Mesenchymal stem cell (in vitro differentiated cells and primary cell): ENCODE data around the gene OLA1.
A peak's percentile ranks its signal among the peaks of the same experiment; 100 is the strongest.

Source experiments
- DNase-seq: peaks from one replicate; pipeline ENCODE4 v3.0.0-alpha.2; 2013
- H2AFZ ChIP-seq: one replicate; pipeline ENCODE4 v1.6.1; 2013; ENCODE audit warnings: low read depth, mild to moderate bottlenecking, control low read depth, inconsistent platforms, low read length, moderate library complexity
- H2AK5ac ChIP-seq: 2 replicates; pipeline ENCODE4 v1.6.1; 2013; ENCODE audit warnings: low read length, moderate library complexity, mild to moderate bottlenecking, inconsistent platforms; ENCODE audit not compliant: severe bottlenecking
- H2BK120ac ChIP-seq: one replicate; pipeline ENCODE4 v1.6.1; 2013; ENCODE audit warnings: low read depth, mild to moderate bottlenecking, inconsistent platforms, low read length, moderate library complexity
- H2BK12ac ChIP-seq, 2 experiments: one replicate each; pipeline ENCODE4 v1.6.1; 2013; ENCODE audit warnings: inconsistent platforms in 2 of 2, low read length in 2 of 2, mild to moderate bottlenecking in 2 of 2, moderate library complexity in 2 of 2, control low read depth in 1 of 2
- H2BK15ac ChIP-seq: one replicate; pipeline ENCODE4 v1.6.1; 2013; ENCODE audit warnings: mild to moderate bottlenecking, low read depth, inconsistent platforms; ENCODE audit not compliant: poor library complexity, severe bottlenecking
- H2BK5ac ChIP-seq: 2 replicates; pipeline ENCODE4 v1.6.1; 2013; ENCODE audit warnings: low read depth, mild to moderate bottlenecking, low read length, control low read depth, inconsistent platforms; ENCODE audit not compliant: poor library complexity, severe bottlenecking
- H3K14ac ChIP-seq, 2 experiments: one replicate each; pipeline ENCODE4 v1.6.1; 2013; ENCODE audit warnings: inconsistent platforms in 2 of 2, low read length in 2 of 2, control low read depth in 1 of 2, mild to moderate bottlenecking in 1 of 2, moderate library complexity in 1 of 2
- H3K18ac ChIP-seq, 2 experiments: one replicate each; pipeline ENCODE4 v1.6.1; 2013; ENCODE audit warnings: inconsistent platforms in 2 of 2, low read length in 2 of 2, control low read depth in 1 of 2, low read depth in 1 of 2, mild to moderate bottlenecking in 1 of 2
- H3K23ac ChIP-seq, 2 experiments: one replicate each; pipeline ENCODE4 v1.6.1; 2013; ENCODE audit warnings: inconsistent platforms in 2 of 2, low read length in 2 of 2, mild to moderate bottlenecking in 2 of 2, moderate library complexity in 2 of 2, control low read depth in 1 of 2
- H3K27ac ChIP-seq: 2 replicates; pipeline ENCODE4 v1.5.1; 2013; ENCODE audit warnings: mild to moderate bottlenecking, moderate library complexity, low read length, control low read depth, inconsistent platforms; ENCODE audit not compliant: poor library complexity, severe bottlenecking
- H3K27me3 ChIP-seq, 2 experiments: 2 replicates each; pipeline versions ENCODE4 v1.6.1 to v1.7.0; 2013; ENCODE audit warnings: low read length in 2 of 2, mild to moderate bottlenecking in 2 of 2, moderate library complexity in 2 of 2, control low read depth in 1 of 2, inconsistent platforms in 1 of 2; ENCODE audit not compliant: control insufficient read depth in 1 of 2, insufficient read depth in 1 of 2
- H3K36me3 ChIP-seq, 2 experiments: 2 replicates each; pipeline versions ENCODE4 v1.6.1 to v1.7.0; 2013; ENCODE audit warnings: low read length in 2 of 2, control low read depth in 1 of 2, inconsistent platforms in 1 of 2, low read depth in 1 of 2, mild to moderate bottlenecking in 1 of 2; ENCODE audit not compliant: insufficient read depth in 2 of 2, control insufficient read depth in 1 of 2
- H3K4ac ChIP-seq, 2 experiments: one replicate each; pipeline ENCODE4 v1.6.1; 2013; ENCODE audit warnings: inconsistent platforms in 2 of 2, low read length in 2 of 2, mild to moderate bottlenecking in 2 of 2, moderate library complexity in 2 of 2, control low read depth in 1 of 2, low read depth in 1 of 2
- H3K4me1 ChIP-seq: 2 replicates; pipeline ENCODE4 v1.6.1; 2013; ENCODE audit warnings: low read depth, low read length, control low read depth; ENCODE audit not compliant: control insufficient read depth, insufficient read depth
- H3K4me2 ChIP-seq: 2 replicates; pipeline ENCODE4 v1.6.1; 2013; ENCODE audit warnings: low read length, mild to moderate bottlenecking, inconsistent platforms; ENCODE audit not compliant: poor library complexity, severe bottlenecking
- H3K4me3 ChIP-seq, 2 experiments: 2 replicates each; pipeline versions ENCODE4 v1.5.1 to v1.7.0; 2013; ENCODE audit warnings: low read length in 2 of 2, mild to moderate bottlenecking in 2 of 2, control low read depth in 1 of 2, low read depth in 1 of 2; ENCODE audit not compliant: insufficient read depth in 1 of 2
- H3K79me1 ChIP-seq: replicated peaks from 2 replicates; pipeline ENCODE4 v1.6.1; 2013; ENCODE audit warnings: mild to moderate bottlenecking, control low read depth, low read length, inconsistent platforms; ENCODE audit not compliant: poor library complexity, severe bottlenecking
- H3K9ac ChIP-seq: 2 replicates; pipeline ENCODE4 v1.7.0; 2013; ENCODE audit warnings: mild to moderate bottlenecking, low read length, moderate library complexity
- H3K9me3 ChIP-seq: 2 replicates; pipeline ENCODE4 v1.7.0; 2013; ENCODE audit warnings: mild to moderate bottlenecking, low read length; ENCODE audit not compliant: control insufficient read depth
- H4K8ac ChIP-seq: one replicate; pipeline ENCODE4 v1.6.1; 2013; ENCODE audit warnings: inconsistent platforms, mild to moderate bottlenecking, low read length, moderate library complexity
- H4K91ac ChIP-seq: one replicate; pipeline ENCODE4 v1.6.1; 2013; ENCODE audit warnings: mild to moderate bottlenecking, low read length, inconsistent platforms
- WGBS: methylation state at CpG from one replicate; pipeline ENCODE4 v1.1.7; 2013; ENCODE audit warnings: mixed read lengths; 5-methylcytosine and 5-hydroxymethylcytosine counted together

The OLA1 gene

DNA sequence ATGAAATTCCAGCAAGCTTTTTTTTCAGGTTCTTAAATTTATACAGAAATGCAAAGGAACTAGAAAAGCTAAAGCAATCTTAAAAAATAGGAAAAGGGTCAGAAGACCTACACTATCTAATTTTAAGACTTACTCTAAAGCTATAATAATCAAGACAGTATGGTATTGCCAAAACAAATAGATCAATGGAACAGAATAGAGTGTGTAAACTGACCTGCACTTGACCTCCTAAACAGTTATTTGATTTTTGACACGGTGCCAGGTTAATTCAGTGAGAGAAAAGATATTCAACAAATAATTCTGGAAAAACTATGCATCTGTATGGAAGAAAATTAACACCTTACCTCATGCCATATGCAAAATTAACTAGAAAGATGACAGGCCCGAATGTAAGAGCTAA lies 73.6 kb downstream of the OLA1 start:
- H3K4ac ChIP-seq: no peak overlapping the region
- H4K8ac ChIP-seq: no peak overlapping the region
- no CpG with 5 or more reads among the region's 2 CpGs for WGBS
- H2BK120ac ChIP-seq: no peak overlapping the region
- peaks cover 49% of the 10 kb centered on the region for H3K9me3 ChIP-seq
- H3K9ac ChIP-seq: no peak overlapping the region
- peaks cover 17% of the 10 kb centered on the region for H3K79me1 ChIP-seq
- H2BK12ac ChIP-seq: no peak overlapping the region
- H3K27ac ChIP-seq: no peak overlapping the region
- no peak overlapping the region for H2AK5ac ChIP-seq
- peaks cover 11 to 14% of the 10 kb centered on the region in 2 experiments for H3K36me3 ChIP-seq
- no peak overlapping the region for H3K4me2 ChIP-seq
- no peak overlapping the region for H4K91ac ChIP-seq
- no peak overlapping the region for H2AFZ ChIP-seq
- H3K18ac ChIP-seq: no peak overlapping the region
- H2BK5ac ChIP-seq: no peak overlapping the region
- no peaks in the 10 kb centered on the region for H3K27me3 ChIP-seq
- no peak overlapping the region for H2BK15ac ChIP-seq
- H3K14ac ChIP-seq: no peak overlapping the region
- no peaks in the 10 kb centered on the region for H3K4me1 ChIP-seq
- no peak overlapping the region for H3K23ac ChIP-seq
- no peak for DNase-seq
- H3K4me3 ChIP-seq: no peak overlapping the region

DNA sequence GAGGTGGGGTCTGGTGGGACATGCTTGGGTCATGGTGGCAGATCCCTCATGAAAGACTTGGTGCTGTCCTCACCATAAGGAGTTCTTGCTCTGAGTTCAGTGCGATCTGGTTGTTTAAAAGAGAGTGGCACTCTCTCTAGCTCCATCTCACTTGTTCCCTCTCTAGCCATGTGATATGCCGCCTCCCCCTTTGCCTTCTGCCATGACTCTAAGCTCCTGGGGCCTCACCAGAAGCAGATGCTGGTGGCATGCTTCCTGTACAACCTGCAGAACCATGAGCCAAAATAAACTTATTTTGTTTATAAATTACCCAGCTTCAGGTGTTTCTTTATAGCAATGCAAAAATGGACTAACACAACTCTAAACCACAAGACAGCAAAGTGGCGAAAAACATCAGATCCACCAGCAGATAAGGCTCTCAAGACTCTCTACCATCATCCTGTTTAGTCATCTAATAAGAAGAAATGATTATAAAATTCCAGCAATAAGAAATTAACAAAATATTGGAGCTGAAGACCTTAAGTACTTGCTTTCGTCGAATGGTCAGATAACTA lies 75.5 kb downstream of the OLA1 start:
- Histone ChIP-seq H4K91ac (peak overlapping the region; percentile 7), H3K36me3 (peaks cover 11 to 14% of the 10 kb centered on the region in 2 experiments), H3K18ac (no peak overlapping the region), H3K23ac (no peak overlapping the region), H3K27ac (no peak overlapping the region), H2AK5ac (no peak overlapping the region), H3K14ac (no peak overlapping the region), H3K9ac (no peak overlapping the region), H3K9me3 (peaks cover 67% of the 10 kb centered on the region), H2BK120ac (no peak overlapping the region), H4K8ac (no peak overlapping the region), H2AFZ (no peak overlapping the region), H2BK15ac (no peak overlapping the region), H2BK12ac (no peak overlapping the region), H3K4me2 (no peak overlapping the region), H3K4ac (no peak overlapping the region), H3K79me1 (peaks cover 19% of the 10 kb centered on the region), H3K27me3 (no peaks in the 10 kb centered on the region), H3K4me1 (no peaks in the 10 kb centered on the region), H2BK5ac (no peak overlapping the region), H3K4me3 (no peak overlapping the region)
- DNase-seq: no peak
- WGBS: 98% methylated on average over 2 of the region's 5 CpGs

DNA sequence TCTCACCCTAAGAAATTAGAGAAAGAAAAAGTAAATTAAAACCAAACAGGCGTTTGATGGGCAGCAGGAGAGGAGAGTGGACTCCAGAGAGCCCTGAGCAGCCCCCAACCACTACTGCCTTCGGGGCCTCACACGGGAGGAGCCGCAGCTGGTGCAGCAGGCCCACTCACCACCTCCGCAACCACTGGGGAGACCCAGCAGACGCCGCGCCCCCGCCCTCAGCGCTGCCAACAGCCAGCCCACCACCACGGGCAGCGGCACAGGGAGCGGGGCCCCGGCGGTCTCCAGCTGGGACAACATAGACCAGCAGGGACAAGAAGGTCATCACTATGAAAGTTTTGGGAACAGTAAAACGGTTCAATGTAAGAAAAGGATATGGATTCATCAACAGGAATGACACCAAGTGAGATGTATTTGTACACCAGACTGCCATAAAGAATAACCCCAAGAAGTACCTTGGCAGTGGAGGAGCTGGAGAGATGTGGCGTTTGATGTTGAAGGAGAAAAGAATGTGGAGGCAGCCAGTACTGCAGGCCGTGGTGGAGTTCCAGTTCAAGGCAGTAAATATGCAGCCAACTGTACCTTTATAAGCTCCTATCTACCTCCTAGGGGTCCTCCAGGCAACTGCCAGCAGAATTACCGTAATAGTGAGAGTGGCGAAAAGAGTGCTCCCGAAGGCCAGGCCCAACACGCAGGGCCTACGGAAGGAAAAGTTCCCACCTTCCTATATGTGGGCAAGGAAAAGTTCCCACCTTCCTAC lies 76.5 kb downstream of the OLA1 start:
- no peak overlapping the region for H4K8ac ChIP-seq
- no peak overlapping the region for H3K27ac ChIP-seq
- no peak overlapping the region for H2AK5ac ChIP-seq
- no peak overlapping the region for H3K9ac ChIP-seq
- no peak for DNase-seq
- H3K4me1 ChIP-seq: no peaks in the 10 kb centered on the region
- H2AFZ ChIP-seq: no peak overlapping the region
- peaks cover 11 to 14% of the 10 kb centered on the region in 2 experiments for H3K36me3 ChIP-seq
- 94% methylated on average over 22 of the region's 23 CpGs for WGBS
- no peak overlapping the region for H3K23ac ChIP-seq
- H3K9me3 ChIP-seq: peaks cover 74% of the 10 kb centered on the region
- H2BK15ac ChIP-seq: peak overlapping the region; percentile 44
- H3K4ac ChIP-seq: no peak overlapping the region
- H2BK12ac ChIP-seq: no peak overlapping the region
- H2BK5ac ChIP-seq: no peak overlapping the region
- H3K79me1 ChIP-seq: peaks cover 21% of the 10 kb centered on the region
- no peak overlapping the region for H3K18ac ChIP-seq
- no peak overlapping the region for H3K4me2 ChIP-seq
- no peak overlapping the region for H3K14ac ChIP-seq
- H3K27me3 ChIP-seq: no peaks in the 10 kb centered on the region
- H2BK120ac ChIP-seq: no peak overlapping the region
- H3K4me3 ChIP-seq: no peak overlapping the region
- H4K91ac ChIP-seq: no peak overlapping the region

GRCh38 chr2:174169372-174169771 lies 79.0 kb downstream of the OLA1 start:
- no peak overlapping the region for H2BK120ac ChIP-seq
- no peak overlapping the region for H3K4me3 ChIP-seq
- H2BK15ac ChIP-seq: no peak overlapping the region
- H3K23ac ChIP-seq: no peak overlapping the region
- H3K79me1 ChIP-seq: peaks cover 24% of the 10 kb centered on the region
- H3K4ac ChIP-seq: no peak overlapping the region
- H2BK5ac ChIP-seq: no peak overlapping the region
- H4K8ac ChIP-seq: no peak overlapping the region
- no peaks in the 10 kb centered on the region for H3K4me1 ChIP-seq
- H2BK12ac ChIP-seq: no peak overlapping the region
- no peak overlapping the region for H3K14ac ChIP-seq
- 100% methylated on average over 1 of the region's 3 CpGs for WGBS
- H2AK5ac ChIP-seq: no peak overlapping the region
- H4K91ac ChIP-seq: no peak overlapping the region
- no peak overlapping the region for H2AFZ ChIP-seq
- no peak overlapping the region for H3K9ac ChIP-seq
- H3K27me3 ChIP-seq: no peaks in the 10 kb centered on the region
- no peak for DNase-seq
- peaks cover 11 to 14% of the 10 kb centered on the region in 2 experiments for H3K36me3 ChIP-seq
- H3K18ac ChIP-seq: no peak overlapping the region
- H3K9me3 ChIP-seq: peaks cover 63% of the 10 kb centered on the region
- H3K4me2 ChIP-seq: no peak overlapping the region
- no peak overlapping the region for H3K27ac ChIP-seq
